Heart right ventricle (tissue), 16 donors: ENCODE results near the gene PRR5L. TPM values are rescaled to one million over a fixed set of nuclear protein-coding genes. Genes with fewer than 3 reads are reported as not detected.

ENCODE experiments used
- ATAC-seq, 8 donors: fragments of 200-7000 bp; cut with Tn5 transposase; one replicate each; pipeline ENCODE4 v1.9.1; 2020; ENCODE audit warnings: mild to moderate bottlenecking in 8 of 8, moderate library complexity in 8 of 8, moderate number of reproducible peaks in 1 of 8
- DNase-seq, 2 donors: peaks; one replicate each; pipeline ENCODE4 v3.0.0-alpha.2; 2020
- H3K27ac ChIP-seq, 10 donors: fragments of 200-600 bp; sonication (generic) in 2 of 10; one replicate each; pipeline versions ENCODE4 v1.5.0 to v1.8.0; 2020 to 2022; ENCODE audit warnings: mild to moderate bottlenecking in 3 of 10
- H3K27me3 ChIP-seq, 7 donors: fragments of 200-600 bp; one replicate each; pipeline ENCODE4 v1.8.0; 2021 to 2022; ENCODE audit warnings: mild to moderate bottlenecking in 2 of 7
- H3K36me3 ChIP-seq, 9 donors: fragments of 200-600 bp; sonication (generic) in 1 of 9; one replicate each; pipeline versions ENCODE4 v1.5.0 to v1.8.0; 2020 to 2022; ENCODE audit warnings: mild to moderate bottlenecking in 2 of 9
- H3K4me1 ChIP-seq, 9 donors: fragments of 200-600 bp; sonication (generic) in 1 of 9; one replicate each; pipeline versions ENCODE4 v1.5.0 to v1.8.0; 2020 to 2022; ENCODE audit warnings: mild to moderate bottlenecking in 4 of 9
- H3K4me3 ChIP-seq, 10 donors: fragments of 200-600 bp; sonication (generic) in 2 of 10; one replicate each; pipeline versions ENCODE4 v1.5.0 to v1.8.0; 2020 to 2022; ENCODE audit warnings: mild to moderate bottlenecking in 7 of 10, moderate library complexity in 2 of 10
- H3K9me3 ChIP-seq, 11 donors: fragments of 200-600 bp in 10 of 11; sonication (generic) in 2 of 11; one replicate each; pipeline versions ENCODE4 v1.5.0 to v1.8.0; 2013 to 2022; ENCODE audit warnings: mild to moderate bottlenecking in 2 of 11, control low read depth in 1 of 11, moderate library complexity in 1 of 11
- WGBS, 2 donors: extraction: QIAGEN DNeasy Blood & Tissue Kit; methylation state at CpG; one replicate each; pipeline ENCODE4 v1.1.7; 2013; ENCODE audit warnings: inconsistent platforms in 1 of 2; 5-methylcytosine and 5-hydroxymethylcytosine counted together
- intact Hi-C, 10 donors: fragments of 100-400 bp; cut with DNase I; formaldehyde crosslinking; loops; one replicate each; pipeline versions ENCODE4 v1.11.1 to v1.14.2; 2022
- polyA plus RNA-seq, 2 donors: library from polyadenylated mRNA; stranded (reverse); fragments of 200-250 nt; gene quantifications; one replicate each; pipeline ENCODE4 v1.2.3, GENCODE V29; 2013
- total RNA-seq, 10 donors: library from RNA; stranded (reverse); fragmentation: NEBNext Ultra II Directional in 3 of 10; extraction: Animal tissue kit (Norgen Biotek cat#: 25700) in 3 of 10; gene quantifications; one replicate each; pipeline versions ENCODE4 v1.2.1 to v1.2.4, GENCODE V29; 2021 to 2023
- TF ChIP-seq, protein P1 (sequence below), 9 donors: fragments of 200-600 bp; sonication (generic) in 2 of 9; IDR thresholded peaks; one replicate each; pipeline versions ENCODE4 v1.5.0 to v1.8.0; 2021 to 2022; ENCODE audit warnings: antibody characterized with exemption in 9 of 9, mild to moderate bottlenecking in 5 of 9, moderate library complexity in 1 of 9
- donor health status: Arrhythmogenic right ventricular cardiomyopathy.
- donor health status: ischemic (EF 13 %, LVEDD 7.1; RV severe dilation, severe dysfunction).
- donor health status: healthy with polysubstance abuse.
- donor health status: DM: no; HTN: yes; CAD: no.
- donor health status: DM: no; HTN: no; CAD: no.
- donor health status: ischemic (EF 25% LVEDD 6.9; RV normal size, moderate dysfunction).
- donor health status: ischemic (EF 25% LVEDD 5.7; RV mildly dilated, moderate dysfunction).
- donor health status: healthy.
- donor health status: DM: yes; HTN: yes; CAD: no.
- donor health status: Ischemic cardiomyopathy.
- donor health status: ischemic (EF 35%, LVEDD 5.7; RV mildly dilated, moderate dysfunction).
- donor health status: nonischemic (EF 11% LVEDD 7.7; RV severe dilation, severe dysfunction).
- donor health status: DM: yes; HTN: yes; CAD: no.
- donor health status: PGD.
- donor health status: ischemic (EF 29% LVEDD 5.4; RV normal size, mild dysfunction).
- donor health status: nonischemic (EF 23%, LVEDD 6.1; RV moderate dilation, normal function).

Gene PRR5L
- total and polyA plus RNA-seq, 12 donors = 0.80 to 10.7 (median 2.4) TPM

- 88 to 96% methylated on average over 2 of the region's 2 CpGs for WGBS, 2 donors
- Histone ChIP-seq H3K36me3 (peaks cover 0 to 54% (median 0%) of the 10 kb centered on the region in 9 donors), H3K27ac (peak overlapping the region in 3 of 10 donors; percentile 3 to 51 (median 41)), H3K4me1 (peaks cover 0 to 24% (median 0%) of the 10 kb centered on the region in 9 donors), H3K4me3 (no peak overlapping the region), H3K9me3 (no peaks in the 10 kb centered on the region), H3K27me3 (no peaks in the 10 kb centered on the region)
- intact Hi-C loops = no loop called here
- TF ChIP-seq, protein P1, sequence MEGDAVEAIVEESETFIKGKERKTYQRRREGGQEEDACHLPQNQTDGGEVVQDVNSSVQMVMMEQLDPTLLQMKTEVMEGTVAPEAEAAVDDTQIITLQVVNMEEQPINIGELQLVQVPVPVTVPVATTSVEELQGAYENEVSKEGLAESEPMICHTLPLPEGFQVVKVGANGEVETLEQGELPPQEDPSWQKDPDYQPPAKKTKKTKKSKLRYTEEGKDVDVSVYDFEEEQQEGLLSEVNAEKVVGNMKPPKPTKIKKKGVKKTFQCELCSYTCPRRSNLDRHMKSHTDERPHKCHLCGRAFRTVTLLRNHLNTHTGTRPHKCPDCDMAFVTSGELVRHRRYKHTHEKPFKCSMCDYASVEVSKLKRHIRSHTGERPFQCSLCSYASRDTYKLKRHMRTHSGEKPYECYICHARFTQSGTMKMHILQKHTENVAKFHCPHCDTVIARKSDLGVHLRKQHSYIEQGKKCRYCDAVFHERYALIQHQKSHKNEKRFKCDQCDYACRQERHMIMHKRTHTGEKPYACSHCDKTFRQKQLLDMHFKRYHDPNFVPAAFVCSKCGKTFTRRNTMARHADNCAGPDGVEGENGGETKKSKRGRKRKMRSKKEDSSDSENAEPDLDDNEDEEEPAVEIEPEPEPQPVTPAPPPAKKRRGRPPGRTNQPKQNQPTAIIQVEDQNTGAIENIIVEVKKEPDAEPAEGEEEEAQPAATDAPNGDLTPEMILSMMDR (IDR thresholded peaks at IDR 0.05) = no peak
- ATAC-seq (no peak), DNase-seq (no peak)
Measured at GRCh38 chr11:36432093-36432469, 136.0 kb downstream of the PRR5L start.

GRCh38 chr11:36432738-36433137, 136.7 kb downstream of the PRR5L start:
- intact Hi-C loops = no loop called here
- no peak for DNase-seq
- peaks cover 0 to 61% (median 0%) of the 10 kb centered on the region in 9 donors for H3K36me3 ChIP-seq

GRCh38 chr11:36436064-36436463, 140.0 kb downstream of the PRR5L start:
- no peak for DNase-seq
- Histone ChIP-seq H3K27ac (no peak overlapping the region), H3K36me3 (peaks cover 0 to 74% (median 0%) of the 10 kb centered on the region in 9 donors), H3K4me3 (no peak overlapping the region), H3K9me3 (no peaks in the 10 kb centered on the region), H3K27me3 (no peaks in the 10 kb centered on the region), H3K4me1 (peaks cover 0 to 12% (median 0%) of the 10 kb centered on the region in 9 donors)
- intact Hi-C loops = no loop called here
- WGBS, 2 donors = 89 to 94% methylated on average over 5 of the region's 5 CpGs
- no peak for ATAC-seq
- TF ChIP-seq, protein P1 (IDR thresholded peaks at IDR 0.05) = no peak

More at GRCh38 chr11:36432738-36433137, 136.7 kb downstream of the PRR5L start:
- peaks cover 0 to 19% (median 0%) of the 10 kb centered on the region in 9 donors for H3K4me1 ChIP-seq
- H3K27me3 ChIP-seq = no peaks in the 10 kb centered on the region
- 85 to 89% methylated on average over 4 of the region's 4 CpGs for WGBS, 2 donors
- ATAC-seq = no peak
- H3K9me3 ChIP-seq = no peaks in the 10 kb centered on the region
- H3K27ac ChIP-seq = peak overlapping the region in 2 of 10 donors; percentile 3 to 51
- TF ChIP-seq, protein P1 (IDR thresholded peaks at IDR 0.05) = no peak
- H3K4me3 ChIP-seq = no peak overlapping the region

GRCh38 chr11:36436589-36436988, 140.5 kb downstream of the PRR5L start:
- Histone ChIP-seq H3K36me3 (peaks cover 0 to 79% (median 0%) of the 10 kb centered on the region in 9 donors), H3K27me3 (no peaks in the 10 kb centered on the region), H3K9me3 (peaks cover 0 to 3% (median 0%) of the 10 kb centered on the region in 11 donors), H3K4me3 (no peak overlapping the region), H3K4me1 (peaks cover 0 to 7% (median 0%) of the 10 kb centered on the region in 9 donors), H3K27ac (no peak overlapping the region)
- intact Hi-C loops = no loop called here
- TF ChIP-seq, protein P1 (IDR thresholded peaks at IDR 0.05) = no peak
- DNase-seq (no peak), ATAC-seq (no peak)
- 97 to 98% methylated on average over 2 of the region's 2 CpGs for WGBS, 2 donors
